Central memory CD8-positive, alpha-beta T cell (primary cell): Measurements from ENCODE around the gene CDK11B.
"Not testable (repeated sequence)": the region's sequence is repeated elsewhere in the genome, so short reads cannot be mapped to it uniquely, and the experiment has no call there.

Experiments used
- ATAC-seq: fragments of 150-1000 bp; cut with Tn5 transposase; replicated peaks from 2 replicates; pipeline ENCODE4 v1.10.0; 2022; ENCODE audit warnings: mild to moderate bottlenecking, moderate FRiP score, moderate number of reproducible peaks; ENCODE audit not compliant: poor library complexity, severe bottlenecking; ENCODE audit errors: extremely low read depth
- DNase-seq, 2 donors: peaks; one replicate each; pipeline ENCODE4 v3.0.0; 2021; ENCODE audit warnings: low spot score in 2 of 2
- H3K27ac Mint-ChIP-seq: one replicate; pipeline ENCODE4 v1.8.0; 2022; ENCODE audit warnings: low read depth, mild to moderate bottlenecking, moderate library complexity, mixed read lengths
- H3K27me3 Mint-ChIP-seq: one replicate; pipeline ENCODE4 v1.8.0; 2022; ENCODE audit warnings: mixed read lengths
- H3K36me3 Mint-ChIP-seq: one replicate; pipeline ENCODE4 v1.8.0; 2022; ENCODE audit warnings: mild to moderate bottlenecking, moderate library complexity, mixed read lengths; ENCODE audit not compliant: insufficient read depth
- H3K4me1 Mint-ChIP-seq: one replicate; pipeline ENCODE4 v1.8.0; 2022; ENCODE audit warnings: mixed read lengths
- H3K4me3 Mint-ChIP-seq: one replicate; pipeline ENCODE4 v1.8.0; 2022; ENCODE audit warnings: mild to moderate bottlenecking, moderate library complexity, mixed read lengths
- H3K9me3 Mint-ChIP-seq: one replicate; pipeline ENCODE4 v1.8.0; 2022; ENCODE audit warnings: mixed read lengths

Gene CDK11B

DNA sequence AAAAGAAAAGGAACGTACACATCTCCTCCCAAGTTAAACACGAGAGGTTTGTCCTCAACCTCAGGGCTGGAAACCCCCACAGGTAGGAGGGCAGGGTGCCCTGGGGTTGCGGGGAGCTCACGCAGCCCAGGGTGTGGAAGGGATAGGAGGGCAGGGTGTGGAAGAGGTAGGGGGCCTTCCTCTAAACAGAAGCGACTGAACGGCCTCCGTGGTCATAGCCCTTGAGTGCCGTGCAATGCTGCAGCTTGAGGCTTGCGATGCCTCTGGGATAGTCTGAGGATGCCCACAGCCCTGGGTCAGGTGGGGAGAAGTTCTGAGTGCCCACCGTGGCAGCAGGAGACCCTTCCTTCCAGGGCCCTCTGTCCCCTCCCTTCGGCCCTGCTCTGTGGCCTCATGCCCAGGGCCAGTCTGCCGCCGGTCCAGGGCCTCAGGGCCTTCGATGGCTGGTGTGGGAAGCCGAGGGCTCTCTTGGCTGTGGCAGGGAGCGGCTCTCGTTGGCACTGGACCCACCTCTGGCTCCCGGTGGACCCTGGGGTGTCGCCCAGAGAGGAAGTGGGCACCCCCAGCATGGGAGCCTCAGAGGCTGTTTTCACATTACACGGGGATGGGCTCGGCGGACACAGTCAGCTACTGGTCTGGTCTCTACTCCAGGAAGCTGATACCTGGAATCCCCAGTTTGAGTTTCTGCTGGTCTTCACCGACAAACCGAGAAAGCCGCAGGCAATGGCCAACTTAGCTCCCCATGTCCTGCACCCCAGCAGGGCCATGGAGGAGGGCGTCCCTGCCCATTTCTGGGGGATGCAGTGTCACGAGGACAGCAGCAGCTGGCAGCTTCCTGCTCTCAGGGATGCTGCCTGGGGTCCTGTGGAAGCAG is 6.4 kb upstream of the CDK11B start:
- DNase-seq (no peak), ATAC-seq (no peak)
- no peak overlapping the region for H3K27ac Mint-ChIP-seq
- no peaks in the 10 kb centered on the region for H3K9me3 Mint-ChIP-seq
- H3K36me3 Mint-ChIP-seq, result peaks cover 32% of the 10 kb centered on the region
- H3K27me3 Mint-ChIP-seq, result no peaks in the 10 kb centered on the region
- H3K4me3 Mint-ChIP-seq, result no peak overlapping the region
- H3K4me1 Mint-ChIP-seq, result no peaks in the 10 kb centered on the region

DNA sequence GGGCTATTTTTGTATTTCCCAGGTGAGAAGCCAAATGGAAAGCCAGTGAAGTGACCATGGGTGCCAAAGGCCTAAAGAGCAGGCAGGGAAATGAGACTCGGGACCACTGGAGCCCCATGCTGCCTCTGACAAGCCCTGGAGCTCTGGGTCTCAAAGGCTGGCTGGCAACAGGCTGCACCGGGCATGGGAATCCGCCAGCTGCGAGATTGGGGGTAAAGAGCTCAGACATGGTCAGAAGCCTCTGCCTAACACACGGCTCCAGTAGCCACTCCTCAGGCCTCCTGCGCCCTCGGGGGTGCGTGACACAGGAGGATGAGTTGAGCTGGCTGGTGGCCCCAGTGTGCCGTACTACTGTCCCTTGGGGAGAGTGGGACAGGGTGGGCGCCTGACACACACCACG is 5.5 kb upstream of the CDK11B start:
- ATAC-seq, H3K4me3 Mint-ChIP-seq, H3K9me3 Mint-ChIP-seq, H3K4me1 Mint-ChIP-seq, H3K27ac Mint-ChIP-seq, DNase-seq, H3K27me3 Mint-ChIP-seq: not testable (repeated sequence)
- peaks cover 28% of the 10 kb centered on the region for H3K36me3 Mint-ChIP-seq

DNA sequence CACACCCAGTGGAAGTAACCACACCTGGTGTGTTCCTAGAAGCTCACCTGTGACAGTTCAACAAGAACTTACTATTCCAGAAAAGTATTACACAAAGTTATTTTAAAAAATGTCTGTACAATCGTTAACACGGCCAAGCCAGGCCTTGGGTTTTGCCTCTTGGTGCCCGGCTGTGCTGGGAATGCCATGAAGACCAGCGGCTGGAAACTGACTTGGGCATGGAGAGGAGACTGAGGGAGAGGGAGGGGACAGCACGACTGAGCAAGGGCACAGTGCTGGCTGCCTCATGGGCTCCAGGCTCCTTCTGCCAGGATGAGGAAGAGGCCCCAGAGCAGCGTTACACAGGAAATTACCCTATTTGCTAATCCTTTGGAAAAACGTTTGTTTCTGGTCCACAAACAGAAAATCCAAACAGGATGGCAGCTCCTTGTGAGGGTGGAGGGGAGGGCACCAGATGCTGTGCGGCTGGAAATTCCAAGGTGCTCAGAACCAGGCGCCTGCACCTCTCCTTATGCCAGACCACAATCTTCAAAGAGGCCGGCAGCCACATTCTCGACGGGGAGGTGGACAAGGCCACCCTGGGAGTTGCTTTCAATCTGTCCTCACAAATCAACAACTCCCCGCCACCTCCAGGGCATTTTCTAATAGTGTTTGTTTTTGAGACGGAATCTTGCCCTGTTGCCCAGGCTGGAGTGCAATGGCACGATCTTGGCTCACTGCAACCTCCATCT is 4.2 kb upstream of the CDK11B start:
- H3K27ac Mint-ChIP-seq, ATAC-seq, DNase-seq, H3K9me3 Mint-ChIP-seq, H3K27me3 Mint-ChIP-seq, H3K4me3 Mint-ChIP-seq, H3K4me1 Mint-ChIP-seq: not testable (repeated sequence)
- H3K36me3 Mint-ChIP-seq, result peaks cover 29% of the 10 kb centered on the region

DNA sequence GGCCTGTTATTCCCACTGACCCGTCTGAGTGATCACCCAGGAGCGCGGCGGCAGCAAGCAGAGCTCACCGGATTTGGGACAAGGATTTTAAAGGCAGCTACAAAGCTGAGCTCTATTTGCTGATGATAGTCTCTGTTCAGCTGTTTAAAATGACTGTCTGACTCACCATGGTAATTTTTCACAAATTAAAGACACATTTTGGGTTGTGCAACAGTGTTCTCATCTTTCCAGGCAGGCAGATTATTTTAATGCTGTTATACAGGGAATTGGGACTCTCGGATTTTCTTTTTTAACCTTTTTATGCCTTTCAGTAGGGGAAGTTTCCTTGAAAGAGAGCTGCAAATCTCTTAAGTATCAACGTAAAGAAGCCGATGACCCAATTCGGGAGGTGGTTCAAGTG is 3.6 kb upstream of the CDK11B start:
- ATAC-seq, H3K27me3 Mint-ChIP-seq, DNase-seq, H3K4me3 Mint-ChIP-seq, H3K4me1 Mint-ChIP-seq, H3K27ac Mint-ChIP-seq, H3K9me3 Mint-ChIP-seq: not testable (repeated sequence)
- H3K36me3 Mint-ChIP-seq, result peaks cover 24% of the 10 kb centered on the region

DNA sequence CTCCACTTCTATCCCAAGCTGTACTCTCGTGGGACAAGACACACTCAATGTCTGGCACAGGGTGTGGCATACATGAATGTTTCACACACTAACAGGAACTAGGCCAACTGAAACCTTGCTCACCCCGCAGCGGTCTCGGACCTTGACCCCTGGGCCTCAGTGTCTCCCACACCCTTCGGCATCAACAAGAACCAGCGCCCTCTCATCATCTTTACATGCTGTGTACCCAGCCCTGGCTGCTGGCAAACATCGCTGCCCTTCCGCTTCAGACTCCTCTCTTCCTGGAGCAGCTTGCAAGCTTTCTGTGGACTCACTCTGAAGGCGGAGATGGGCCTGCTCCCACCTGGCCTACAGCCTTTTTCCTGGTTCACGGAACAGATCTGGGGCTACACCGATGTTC is 10.5 kb downstream of the CDK11B start:
- not testable (repeated sequence) for DNase-seq, H3K4me3 Mint-ChIP-seq, H3K9me3 Mint-ChIP-seq, H3K27me3 Mint-ChIP-seq, ATAC-seq, H3K27ac Mint-ChIP-seq
- Mint-ChIP-seq H3K4me1 (peaks cover 11% of the 10 kb centered on the region), H3K36me3 (peaks cover 50% of the 10 kb centered on the region)

DNA sequence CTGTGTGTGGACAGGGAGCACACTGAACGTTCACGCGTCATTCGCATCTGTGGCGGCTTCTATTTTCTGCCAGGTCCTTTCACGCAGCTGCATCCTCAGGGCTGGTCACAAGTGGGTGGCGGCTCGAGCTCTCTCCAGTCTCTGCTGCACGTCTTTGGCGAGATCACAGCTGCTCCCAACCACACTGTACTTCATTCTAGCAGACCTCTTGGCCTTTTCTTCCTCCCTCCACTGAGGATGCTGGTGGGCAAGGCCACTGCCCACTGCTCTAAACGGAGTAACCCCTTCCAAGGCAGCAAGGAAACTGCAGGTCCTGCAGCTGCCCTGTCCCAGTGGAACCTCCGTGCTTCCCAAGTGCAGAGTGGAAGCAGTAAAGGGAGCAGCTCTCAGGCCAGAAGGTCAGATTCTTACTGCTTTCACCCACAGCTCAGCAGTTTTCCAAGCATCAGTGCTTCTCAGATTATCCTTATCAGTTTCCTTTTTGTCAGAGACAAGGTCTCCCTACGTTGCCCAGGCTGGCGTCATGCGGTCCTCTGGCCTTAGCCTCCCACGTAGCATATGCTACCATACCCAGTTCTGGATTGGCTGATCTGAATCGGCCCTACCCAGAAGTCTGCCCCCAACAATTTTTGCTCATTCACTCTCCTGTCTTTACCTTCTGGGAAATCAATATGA is 11.1 kb downstream of the CDK11B start:
- H3K9me3 Mint-ChIP-seq, ATAC-seq, DNase-seq, H3K27ac Mint-ChIP-seq, H3K4me3 Mint-ChIP-seq, H3K27me3 Mint-ChIP-seq: not testable (repeated sequence)
- peaks cover 11% of the 10 kb centered on the region for H3K4me1 Mint-ChIP-seq
- H3K36me3 Mint-ChIP-seq, result peaks cover 46% of the 10 kb centered on the region

DNA sequence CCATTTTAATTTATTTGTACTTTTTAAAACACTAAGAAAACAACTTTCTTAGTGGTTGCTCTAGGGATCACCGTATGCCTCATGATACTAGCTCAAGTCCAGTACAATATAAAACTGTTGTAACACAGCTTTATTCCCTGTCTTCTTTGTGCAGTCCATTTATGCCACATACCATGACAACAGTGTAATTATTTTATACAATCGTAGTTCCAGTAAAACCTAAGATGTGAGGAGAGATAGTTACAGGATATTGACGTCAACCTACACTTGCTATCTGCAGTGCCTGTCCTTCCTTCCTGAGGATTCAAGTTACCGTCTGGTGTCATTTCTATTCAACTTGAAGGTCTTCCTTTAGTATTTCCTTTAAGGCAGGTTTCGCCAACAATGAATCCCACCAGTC is 12.5 kb downstream of the CDK11B start:
- not testable (repeated sequence) for H3K27me3 Mint-ChIP-seq
- peak overlapping the region; percentile 53 for H3K27ac Mint-ChIP-seq

DNA sequence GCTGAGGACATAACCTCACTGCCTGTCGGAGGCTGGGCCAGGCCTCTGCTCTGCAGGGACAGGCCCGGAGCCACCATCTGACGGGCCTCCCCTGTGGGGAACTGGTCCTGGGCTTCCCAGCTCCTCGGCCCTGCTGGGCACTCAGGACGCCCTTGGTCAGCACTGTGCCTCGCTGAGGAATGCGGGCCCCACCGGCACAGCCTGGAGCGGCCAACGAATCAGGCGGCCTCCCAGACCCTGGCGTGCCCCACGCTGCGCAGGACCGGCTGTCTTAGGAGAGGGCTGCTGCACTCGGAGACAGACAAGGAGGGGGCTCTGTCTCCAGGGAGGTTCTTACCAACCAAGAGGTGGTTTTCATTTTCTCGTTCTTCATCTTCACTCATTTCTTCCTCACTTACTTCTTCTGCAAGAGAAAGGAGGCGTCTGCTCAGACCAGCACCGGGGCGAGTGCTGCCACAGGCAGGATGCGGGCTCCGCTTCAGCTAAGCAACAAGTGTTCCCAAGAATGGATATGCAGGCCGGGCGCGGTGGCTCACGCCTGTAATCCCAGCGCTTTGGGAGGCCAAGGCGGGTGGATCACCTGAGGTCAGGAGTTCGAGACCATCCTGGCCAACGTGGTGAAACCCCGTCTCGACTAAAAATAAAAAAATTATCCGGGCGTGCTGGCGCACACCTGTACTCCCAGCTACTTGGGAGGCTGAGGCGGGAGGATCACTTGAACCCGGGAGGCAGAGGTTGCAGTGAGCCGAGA is 17.9 kb downstream of the CDK11B start:
- H3K4me3 Mint-ChIP-seq, H3K4me1 Mint-ChIP-seq, DNase-seq, ATAC-seq, H3K27ac Mint-ChIP-seq, H3K9me3 Mint-ChIP-seq, H3K27me3 Mint-ChIP-seq: not testable (repeated sequence)
- peaks cover 16% of the 10 kb centered on the region for H3K36me3 Mint-ChIP-seq

More for the DNA sequence above, 12.5 kb downstream of the CDK11B start:
- not testable (repeated sequence) for H3K9me3 Mint-ChIP-seq, ATAC-seq, H3K4me1 Mint-ChIP-seq, H3K4me3 Mint-ChIP-seq, DNase-seq
- peaks cover 34% of the 10 kb centered on the region for H3K36me3 Mint-ChIP-seq

DNA sequence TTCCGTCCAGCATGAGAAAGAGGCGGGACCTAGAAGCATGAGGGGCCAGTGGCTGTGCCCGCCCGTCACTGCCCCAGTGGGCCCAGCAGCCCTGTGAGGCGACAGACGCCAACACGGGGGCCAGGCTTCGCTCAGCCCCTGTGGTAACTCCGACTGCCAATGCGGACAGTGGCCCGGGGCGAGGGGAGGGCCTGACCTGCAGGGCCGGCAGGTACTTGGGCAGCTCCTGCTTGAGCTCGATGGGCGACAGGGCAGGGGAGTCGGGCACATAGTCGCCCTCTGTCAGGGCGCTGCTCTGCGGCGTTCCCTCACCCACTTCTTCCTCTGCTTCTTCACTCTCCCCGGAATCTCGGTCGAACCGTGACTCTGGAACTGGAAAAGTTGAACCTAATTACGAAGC is 18.7 kb downstream of the CDK11B start:
- H3K27ac Mint-ChIP-seq, H3K27me3 Mint-ChIP-seq, H3K9me3 Mint-ChIP-seq, H3K4me3 Mint-ChIP-seq, ATAC-seq, DNase-seq, H3K4me1 Mint-ChIP-seq: not testable (repeated sequence)
- H3K36me3 Mint-ChIP-seq, result peaks cover 13% of the 10 kb centered on the region

DNA sequence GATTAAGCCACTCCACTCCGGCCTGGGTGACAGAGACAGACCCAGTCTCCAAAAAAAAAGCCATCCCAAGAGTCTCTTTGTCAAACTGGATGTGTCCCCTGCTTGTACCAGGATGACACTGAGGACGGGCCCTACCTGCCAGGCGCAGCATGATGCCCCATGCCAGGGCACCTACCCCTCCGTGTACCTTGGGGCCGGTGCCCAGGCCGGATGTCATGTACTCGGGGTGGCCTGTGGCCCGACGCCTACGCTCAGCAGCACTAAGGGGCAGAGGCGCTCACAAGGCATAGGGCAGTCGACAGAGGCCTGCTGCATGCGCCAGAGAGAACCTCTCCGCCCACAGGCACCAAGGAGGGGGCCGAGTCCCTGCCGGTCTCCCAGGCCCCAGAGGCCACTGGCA is 19.4 kb downstream of the CDK11B start:
- H3K4me3 Mint-ChIP-seq, result not testable (repeated sequence)

DNA sequence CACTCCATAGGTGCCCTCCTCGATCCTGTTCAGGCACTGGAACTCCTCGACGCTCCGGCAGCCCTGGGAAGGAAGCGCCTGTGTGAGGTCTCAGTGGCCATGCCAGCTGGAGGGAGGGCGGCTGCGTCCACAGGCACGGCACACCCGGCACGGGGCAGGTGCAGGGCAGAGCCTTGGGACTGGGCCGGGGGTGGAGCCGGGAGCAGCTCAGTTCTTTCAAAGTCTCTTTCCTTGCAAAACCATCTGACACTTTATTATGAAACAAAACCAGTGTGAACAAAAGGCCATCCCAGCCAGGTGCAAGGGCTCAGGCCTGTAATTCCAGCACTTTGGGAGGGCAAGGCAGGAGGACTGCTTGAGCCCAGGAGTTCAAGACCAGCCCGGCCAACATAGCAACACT is 20.3 kb downstream of the CDK11B start:
- H3K4me1 Mint-ChIP-seq, H3K9me3 Mint-ChIP-seq: not testable (repeated sequence)
- peaks cover 12% of the 10 kb centered on the region for H3K36me3 Mint-ChIP-seq

More for the DNA sequence above, 19.4 kb downstream of the CDK11B start:
- H3K27ac Mint-ChIP-seq, ATAC-seq, H3K4me1 Mint-ChIP-seq, DNase-seq, H3K27me3 Mint-ChIP-seq, H3K9me3 Mint-ChIP-seq: not testable (repeated sequence)
- peaks cover 13% of the 10 kb centered on the region for H3K36me3 Mint-ChIP-seq

DNA sequence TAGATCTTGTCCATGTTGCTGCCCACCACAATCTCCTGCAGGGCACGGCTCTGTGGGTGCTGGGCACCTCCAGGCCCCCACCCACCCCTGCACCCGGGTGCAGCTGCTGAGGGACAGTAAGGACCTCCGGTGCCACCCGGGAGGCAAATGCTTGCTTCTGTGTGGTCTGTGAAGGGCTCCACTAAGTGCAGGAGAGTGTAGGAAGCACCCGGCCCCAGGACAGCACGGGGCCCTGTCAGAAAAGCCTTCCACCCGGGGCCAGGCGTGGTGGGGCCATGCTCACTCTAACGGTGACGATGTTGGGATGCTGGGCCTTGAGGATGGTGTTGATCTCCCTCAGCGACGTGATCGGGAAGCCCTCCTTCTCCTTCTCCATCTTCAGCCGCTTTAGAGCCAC is 21.3 kb downstream of the CDK11B start:
- not testable (repeated sequence) for H3K27ac Mint-ChIP-seq, H3K9me3 Mint-ChIP-seq, H3K4me1 Mint-ChIP-seq, ATAC-seq, H3K36me3 Mint-ChIP-seq, DNase-seq, H3K4me3 Mint-ChIP-seq, H3K27me3 Mint-ChIP-seq

More for the DNA sequence above, 20.3 kb downstream of the CDK11B start:
- H3K27me3 Mint-ChIP-seq, H3K4me3 Mint-ChIP-seq, ATAC-seq, H3K27ac Mint-ChIP-seq, DNase-seq: not testable (repeated sequence)
